Brain microvascular endothelial cell (primary cell): ENCODE data around the gene CLEC20A.

Source experiments
- DNase-seq: peaks from one replicate; pipeline ENCODE4 v3.0.0-alpha.2; 2020
- H3K27ac ChIP-seq: fragments of 250-450 bp; sonication (Bioruptor Pico); 2 replicates; pipeline ENCODE4 v1.5.1; 2020; ENCODE audit warnings: mild to moderate bottlenecking, moderate library complexity
- H3K27me3 ChIP-seq: fragments of 250-450 bp; sonication (Bioruptor Pico); replicated peaks from 2 replicates; pipeline ENCODE4 v1.5.1; 2020; ENCODE audit warnings: mild to moderate bottlenecking
- H3K36me3 ChIP-seq: fragments of 250-450 bp; sonication (Bioruptor Pico); replicated peaks from 2 replicates; pipeline ENCODE4 v1.5.1; 2020; ENCODE audit warnings: mild to moderate bottlenecking
- H3K4me3 ChIP-seq: 2 replicates; pipeline ENCODE4 v1.5.1; 2011; ENCODE audit warnings: low read depth, mild to moderate bottlenecking, control low read depth, low read length, moderate library complexity
- in situ Hi-C: cut with HindIII; loops from 2 replicates; pipeline ENCODE4 v1.10.0; 2017; ENCODE audit warnings: low sequenced_read_pairs, low pct_ligation_motif_present
- TF ChIP-seq, protein P1 (sequence below): IDR thresholded peaks from 2 replicates; pipeline ENCODE4 v1.5.1; 2011; ENCODE audit warnings: low read depth, mild to moderate bottlenecking, moderate library complexity, low read length, control low read depth, inconsistent platforms; ENCODE audit errors: missing control alignments

CLEC20A gene

GRCh38 chr1:178464141-178464540 lies 32.6 kb downstream of the CLEC20A start:
- Histone ChIP-seq H3K27me3 (no peaks in the 10 kb centered on the region), H3K27ac (no peak overlapping the region), H3K36me3 (peaks cover 10% of the 10 kb centered on the region), H3K4me3 (no peak overlapping the region)
- TF ChIP-seq, protein P1, sequence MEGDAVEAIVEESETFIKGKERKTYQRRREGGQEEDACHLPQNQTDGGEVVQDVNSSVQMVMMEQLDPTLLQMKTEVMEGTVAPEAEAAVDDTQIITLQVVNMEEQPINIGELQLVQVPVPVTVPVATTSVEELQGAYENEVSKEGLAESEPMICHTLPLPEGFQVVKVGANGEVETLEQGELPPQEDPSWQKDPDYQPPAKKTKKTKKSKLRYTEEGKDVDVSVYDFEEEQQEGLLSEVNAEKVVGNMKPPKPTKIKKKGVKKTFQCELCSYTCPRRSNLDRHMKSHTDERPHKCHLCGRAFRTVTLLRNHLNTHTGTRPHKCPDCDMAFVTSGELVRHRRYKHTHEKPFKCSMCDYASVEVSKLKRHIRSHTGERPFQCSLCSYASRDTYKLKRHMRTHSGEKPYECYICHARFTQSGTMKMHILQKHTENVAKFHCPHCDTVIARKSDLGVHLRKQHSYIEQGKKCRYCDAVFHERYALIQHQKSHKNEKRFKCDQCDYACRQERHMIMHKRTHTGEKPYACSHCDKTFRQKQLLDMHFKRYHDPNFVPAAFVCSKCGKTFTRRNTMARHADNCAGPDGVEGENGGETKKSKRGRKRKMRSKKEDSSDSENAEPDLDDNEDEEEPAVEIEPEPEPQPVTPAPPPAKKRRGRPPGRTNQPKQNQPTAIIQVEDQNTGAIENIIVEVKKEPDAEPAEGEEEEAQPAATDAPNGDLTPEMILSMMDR: no peak
- in situ Hi-C loops: no loop called here
- no peak for DNase-seq

DNA sequence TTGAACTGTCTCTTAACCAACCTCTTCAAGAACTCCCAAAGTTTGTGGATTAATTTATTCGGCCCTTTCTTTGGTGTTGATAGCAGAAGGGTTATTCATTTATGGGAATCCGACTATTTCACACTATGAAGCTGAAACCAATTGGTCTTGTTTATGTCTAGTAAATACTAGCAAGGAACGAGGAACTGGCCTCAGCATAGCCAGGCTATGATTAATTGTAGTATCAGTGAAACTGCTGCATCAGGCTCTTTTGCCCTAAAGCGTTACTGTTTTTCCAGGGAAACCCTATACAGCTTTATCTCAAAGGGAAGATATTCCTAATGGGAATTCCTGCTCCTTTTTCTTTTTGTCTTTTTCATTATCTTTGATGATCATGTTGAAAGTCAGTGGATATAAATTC lies 35.1 kb downstream of the CLEC20A start:
- in situ Hi-C loops: no loop called here
- no peaks in the 10 kb centered on the region for H3K27me3 ChIP-seq
- H3K36me3 ChIP-seq: peaks cover 13% of the 10 kb centered on the region
- no peak overlapping the region for H3K4me3 ChIP-seq
- no peak for DNase-seq
- no peak overlapping the region for H3K27ac ChIP-seq
- TF ChIP-seq, protein P1: no peak

DNA sequence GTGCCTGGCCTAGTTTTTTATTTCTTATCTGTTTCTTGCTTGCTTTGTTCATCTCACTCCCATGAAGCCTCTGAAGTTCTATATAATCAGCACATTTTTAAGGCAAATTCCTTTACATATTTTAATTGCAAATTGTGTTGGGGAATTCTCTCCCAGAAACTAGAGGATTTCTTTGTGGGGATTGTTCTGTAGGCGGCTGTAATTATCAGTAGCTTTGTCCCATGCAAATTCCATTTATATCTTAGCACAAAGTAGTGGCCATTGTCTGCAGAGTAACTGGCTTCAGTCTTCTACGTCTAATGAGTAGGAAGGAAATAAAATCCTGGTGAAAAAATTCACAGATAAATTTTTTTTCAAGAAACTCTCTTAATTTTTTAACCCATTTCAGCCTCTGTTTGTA lies 35.7 kb downstream of the CLEC20A start:
- Histone ChIP-seq H3K36me3 (peaks cover 12% of the 10 kb centered on the region), H3K27ac (no peak overlapping the region), H3K27me3 (no peaks in the 10 kb centered on the region), H3K4me3 (no peak overlapping the region)
- no peak for DNase-seq
- in situ Hi-C loops: no loop called here
- TF ChIP-seq, protein P1: no peak

- in situ Hi-C loops: no loop called here
- H3K36me3 ChIP-seq: peaks cover 12% of the 10 kb centered on the region
- no peak for DNase-seq
- H3K4me3 ChIP-seq: no peak overlapping the region
- no peaks in the 10 kb centered on the region for H3K27me3 ChIP-seq
- no peak overlapping the region for H3K27ac ChIP-seq
- TF ChIP-seq, protein P1: no peak
Observed at GRCh38 chr1:178458203-178458602, 38.6 kb downstream of the CLEC20A start.

DNA sequence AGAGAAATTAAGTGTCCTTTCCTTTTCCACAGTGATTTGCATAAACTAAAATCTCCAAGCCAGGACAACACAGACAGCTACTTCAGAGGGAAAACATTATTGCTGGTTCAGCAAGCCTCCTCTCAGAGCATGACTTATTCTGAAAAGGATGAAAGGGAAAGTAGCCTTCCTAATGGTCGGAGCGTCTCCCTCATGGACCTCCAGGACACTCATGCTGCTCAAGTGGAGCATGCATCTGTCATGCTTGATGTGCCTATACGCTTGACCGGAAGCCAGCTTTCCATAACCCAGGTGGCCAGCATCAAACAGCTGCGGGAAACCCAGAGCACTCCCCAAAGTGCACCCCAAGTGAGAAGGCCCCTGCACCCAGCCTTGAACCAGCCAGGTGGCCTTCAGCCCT lies 39.1 kb downstream of the CLEC20A start:
- H3K36me3 ChIP-seq: peaks cover 12% of the 10 kb centered on the region
- H3K27ac ChIP-seq: no peak overlapping the region
- DNase-seq: no peak
- in situ Hi-C loops: no loop called here
- no peak overlapping the region for H3K4me3 ChIP-seq
- H3K27me3 ChIP-seq: no peaks in the 10 kb centered on the region
- TF ChIP-seq, protein P1: no peak

GRCh38 chr1:178456472-178456871 lies 40.3 kb downstream of the CLEC20A start:
- TF ChIP-seq, protein P1: no peak
- Histone ChIP-seq H3K27ac (no peak overlapping the region), H3K36me3 (peaks cover 12% of the 10 kb centered on the region), H3K4me3 (no peak overlapping the region), H3K27me3 (no peaks in the 10 kb centered on the region)
- no peak for DNase-seq
- in situ Hi-C loops: no loop called here
